ENCODE results near the gene STYXL2.

Gene STYXL2

GRCh38 chr1:167100730-167101129 is 6.9 kb downstream of the STYXL2 start:
- no peak overlapping the region for H3K27ac ChIP-seq
- no peak for TF ChIP-seq CTCF (IDR thresholded peaks at IDR 0.05)
- no peak for TF ChIP-seq ZFX (IDR thresholded peaks at IDR 0.05; ENCODE audit: borderline replicate concordance)

GRCh38 chr1:167101754-167102153 is 7.9 kb downstream of the STYXL2 start:
- no peak overlapping the region for H3K27ac ChIP-seq
- TF ChIP-seq CTCF (IDR thresholded peaks at IDR 0.05): no peak
- no peak for TF ChIP-seq ZFX (IDR thresholded peaks at IDR 0.05; ENCODE audit: borderline replicate concordance)

- TF ChIP-seq ZFX (IDR thresholded peaks at IDR 0.05; ENCODE audit: borderline replicate concordance) (no peak), CTCF (IDR thresholded peaks at IDR 0.05) (no peak)
- no peak overlapping the region for H3K27ac ChIP-seq
Measured at GRCh38 chr1:167102906-167103573, 9.2 kb downstream of the STYXL2 start.

- TF ChIP-seq ZFX (IDR thresholded peaks at IDR 0.05; ENCODE audit: borderline replicate concordance) (no peak), CTCF (IDR thresholded peaks at IDR 0.05) (no peak)
- H3K27ac ChIP-seq: no peak overlapping the region
Measured at GRCh38 chr1:167104256-167104633, 10.4 kb downstream of the STYXL2 start.

GRCh38 chr1:167105271-167106118 is 11.6 kb downstream of the STYXL2 start:
- H3K27ac ChIP-seq: no peak overlapping the region
- TF ChIP-seq CTCF (IDR thresholded peaks at IDR 0.05) (no peak), ZFX (IDR thresholded peaks at IDR 0.05; ENCODE audit: borderline replicate concordance) (no peak)

GRCh38 chr1:167106119-167106461 is 12.2 kb downstream of the STYXL2 start:
- TF ChIP-seq ZFX (IDR thresholded peaks at IDR 0.05; ENCODE audit: borderline replicate concordance): no peak
- TF ChIP-seq CTCF (IDR thresholded peaks at IDR 0.05): no peak
- no peak overlapping the region for H3K27ac ChIP-seq

GRCh38 chr1:167107456-167107855 is 13.6 kb downstream of the STYXL2 start:
- TF ChIP-seq ZFX (IDR thresholded peaks at IDR 0.05; ENCODE audit: borderline replicate concordance) (no peak), CTCF (IDR thresholded peaks at IDR 0.05) (no peak)
- H3K27ac ChIP-seq: no peak overlapping the region
